NCI-H526 (cell line): Measurements from ENCODE around the gene GSG1L2.
A peak's percentile ranks its signal among the peaks of the same experiment; 100 is the strongest.

Experiments
- DNase-seq, 2 experiments: peaks; one replicate each; lab custom pipeline; 2025; lab: John Stamatoyannopoulos, UW

GSG1L2 gene

DNA sequence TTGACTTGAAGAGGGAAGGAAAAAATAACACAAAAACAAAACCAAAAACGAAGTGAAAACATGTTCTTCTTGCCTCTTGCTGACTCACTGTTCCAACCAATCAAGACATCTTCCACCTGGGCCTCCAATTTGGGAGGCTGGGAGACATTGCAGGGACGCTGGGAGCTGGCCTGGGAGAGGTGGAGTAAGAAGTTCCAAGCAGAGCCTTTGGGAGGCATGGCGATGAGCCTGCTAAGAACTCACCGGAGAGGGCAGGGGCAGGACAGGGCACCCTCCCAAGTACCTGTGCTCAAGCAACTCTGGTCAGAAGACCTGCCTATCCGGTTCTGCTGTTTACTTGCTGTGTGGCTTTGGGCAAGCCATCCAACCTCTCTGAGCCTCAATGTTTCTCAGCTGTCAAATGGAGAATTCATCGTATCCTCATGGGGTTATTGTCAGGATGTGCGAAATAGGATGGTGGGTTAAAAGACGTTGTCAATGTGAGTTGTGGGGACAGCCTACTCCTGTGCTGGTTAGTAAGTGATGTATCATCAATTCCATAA, 3.0 kb upstream of the GSG1L2 start:
- no peak for DNase-seq

DNA sequence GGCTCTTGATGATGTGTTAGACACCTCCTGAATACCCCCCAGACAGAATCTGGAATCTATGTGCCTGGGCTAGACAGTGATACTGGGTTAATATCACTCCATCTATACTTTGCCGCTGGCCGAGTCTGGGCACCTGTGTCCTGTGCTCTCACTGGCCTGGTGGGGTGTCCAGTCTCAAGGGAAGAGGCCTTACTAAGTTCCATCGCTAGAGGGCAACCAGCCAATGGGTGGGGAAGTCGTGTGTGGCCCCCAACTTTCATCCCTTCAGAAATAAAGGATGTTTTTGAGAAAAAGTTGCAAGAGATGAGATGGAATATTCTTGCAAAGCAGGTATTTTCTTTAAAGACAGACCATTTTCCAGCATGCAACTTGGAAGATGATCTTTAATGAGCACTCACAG, 2.2 kb upstream of the GSG1L2 start:
- no peak for DNase-seq

DNA sequence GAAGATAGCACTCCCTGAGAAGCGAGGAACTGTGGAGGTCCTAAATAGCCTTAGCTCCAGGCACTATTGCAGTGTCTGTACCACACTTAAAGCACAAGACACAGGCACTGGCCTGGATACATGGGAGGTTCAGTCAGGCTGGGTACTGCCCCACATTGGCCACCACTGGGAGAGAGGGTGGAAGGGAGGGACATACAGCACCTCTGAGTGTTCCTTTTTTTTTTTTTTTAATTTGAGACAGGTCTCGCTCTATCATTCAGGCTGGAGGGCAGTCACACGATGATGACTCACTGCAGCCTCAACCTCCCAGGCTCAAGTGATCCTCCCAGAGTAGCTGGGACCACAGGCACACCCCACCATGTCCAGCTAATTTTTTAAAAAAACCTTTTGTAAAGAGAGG, 1.4 kb downstream of the GSG1L2 start:
- no peak for DNase-seq

DNA sequence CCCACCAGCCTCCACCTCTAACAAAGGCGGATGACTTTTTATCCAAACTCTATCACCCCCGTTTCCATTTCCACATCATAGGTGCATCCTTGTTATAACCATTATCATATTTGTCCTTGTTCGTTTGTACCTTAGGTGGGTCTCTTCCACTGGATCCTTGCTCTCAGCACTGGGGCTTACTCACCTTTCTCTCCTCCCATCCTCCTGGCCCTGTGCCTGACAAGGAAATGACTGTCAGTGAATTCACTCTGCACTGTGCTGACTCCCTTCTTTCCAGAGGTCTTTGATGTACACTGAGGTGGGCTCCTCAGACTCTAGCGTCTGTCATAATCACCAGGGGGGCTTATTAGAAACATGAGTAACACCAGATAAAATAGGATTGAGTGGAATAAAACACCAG, 3.1 kb downstream of the GSG1L2 start:
- no peak for DNase-seq

DNA sequence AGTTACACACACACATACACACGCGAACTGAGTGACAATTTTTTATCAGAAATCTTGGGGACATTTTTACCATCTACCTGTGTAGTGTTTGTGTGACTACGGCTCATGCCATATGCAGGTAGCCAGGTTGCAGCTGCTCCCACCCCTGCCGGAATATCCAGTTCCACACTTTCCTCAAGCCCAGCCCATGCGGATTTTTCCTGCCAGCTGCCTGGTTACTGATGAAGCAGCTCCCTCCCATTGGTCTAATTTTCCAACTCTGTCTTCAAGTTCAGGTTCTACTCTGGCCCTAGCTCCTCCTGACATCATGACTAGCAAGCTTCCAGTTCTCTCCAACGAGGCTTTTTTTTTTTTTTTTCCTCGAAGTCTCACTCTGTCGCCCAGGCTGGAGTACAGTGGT, 4.8 kb downstream of the GSG1L2 start:
- peak; percentile 55 to 77 for DNase-seq

DNA sequence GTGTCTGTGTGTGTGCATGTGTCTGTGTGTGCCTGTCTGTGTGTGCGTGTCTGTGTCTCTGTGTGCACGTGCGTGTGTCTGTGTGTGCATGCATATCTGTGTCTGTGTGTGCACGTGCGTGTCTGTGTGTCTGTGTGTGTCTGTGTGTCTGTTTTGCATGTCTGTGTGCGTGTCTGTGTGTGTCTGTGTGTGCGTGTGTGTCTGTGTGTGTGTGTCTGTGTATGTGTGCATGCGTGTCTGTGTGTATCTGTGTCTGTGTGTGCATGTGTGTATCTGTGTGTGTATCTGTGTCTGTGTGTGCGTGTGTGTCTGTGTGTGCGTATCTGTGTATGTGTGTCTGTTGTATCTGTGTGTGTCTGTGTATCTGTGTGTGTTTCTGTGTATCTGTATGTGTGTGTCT, 5.4 kb downstream of the GSG1L2 start:
- DNase-seq: no peak

DNA sequence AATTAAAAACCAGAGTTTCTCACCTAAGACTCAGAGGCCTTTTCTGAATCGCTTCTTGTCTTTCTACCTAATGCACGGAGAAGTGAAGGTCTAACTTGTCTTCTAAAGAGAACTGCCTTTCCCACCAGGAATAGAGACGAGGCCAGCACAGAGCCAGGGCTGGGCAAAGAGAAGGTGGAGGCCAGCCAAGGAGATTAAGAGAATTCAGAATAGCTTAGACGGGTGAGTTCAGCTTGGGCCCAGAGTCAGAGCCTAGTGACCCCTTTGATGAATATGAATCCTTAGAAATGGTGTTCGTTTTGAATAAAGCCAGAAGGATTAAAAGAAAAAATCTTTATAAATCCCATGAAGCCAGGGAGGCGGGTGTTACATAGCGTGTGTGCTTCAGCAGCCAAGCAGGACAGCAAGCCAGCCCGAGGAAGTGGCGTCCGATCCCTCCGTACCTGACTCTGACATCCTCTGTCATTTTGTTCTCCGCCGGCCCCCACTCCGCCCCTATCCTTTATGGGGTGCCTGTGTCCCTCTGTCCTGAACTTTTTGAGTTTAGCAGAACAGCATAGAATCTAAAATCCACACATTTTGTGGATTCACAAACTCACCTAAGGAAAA, 7.4 kb downstream of the GSG1L2 start:
- no peak for DNase-seq

DNA sequence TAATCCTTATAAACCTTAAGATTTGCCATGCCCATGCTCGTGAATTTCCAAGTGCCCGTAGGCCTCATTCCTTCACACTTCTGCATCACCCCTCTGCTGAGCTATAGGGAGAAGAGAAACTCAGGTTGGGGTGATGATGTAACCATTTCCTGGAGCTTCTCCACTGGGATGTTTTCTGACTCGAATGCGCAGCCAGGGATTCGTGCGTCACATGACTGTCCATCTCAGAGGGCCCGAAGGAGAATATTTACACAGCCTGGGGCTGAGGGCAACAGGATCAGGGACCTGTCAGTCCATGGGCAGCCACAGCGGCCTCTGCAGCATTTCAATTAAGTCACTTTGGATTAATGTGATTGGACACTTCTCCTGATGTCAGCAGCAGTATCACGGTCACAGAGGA, 8.7 kb downstream of the GSG1L2 start:
- no peak for DNase-seq

DNA sequence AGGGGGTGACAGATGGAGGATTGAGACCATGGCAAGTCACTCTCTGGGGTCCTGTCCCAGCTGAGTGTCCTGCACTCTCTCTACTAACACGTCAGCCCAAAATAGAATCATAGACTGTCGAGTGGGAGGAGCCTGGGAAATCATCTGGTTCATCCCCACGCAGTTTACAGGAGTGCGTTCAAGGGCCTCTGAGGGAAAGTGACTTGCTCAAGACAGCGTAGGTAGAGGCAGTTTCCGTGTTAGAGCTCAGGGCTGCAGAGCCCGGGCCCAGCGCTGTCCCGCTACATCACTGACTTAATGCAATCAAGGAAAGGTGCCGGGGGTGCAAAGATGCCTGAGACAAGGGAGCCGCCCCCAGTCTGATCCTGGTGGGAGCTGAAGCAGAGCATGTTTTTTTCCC, 10.3 kb downstream of the GSG1L2 start:
- DNase-seq: no peak

DNA sequence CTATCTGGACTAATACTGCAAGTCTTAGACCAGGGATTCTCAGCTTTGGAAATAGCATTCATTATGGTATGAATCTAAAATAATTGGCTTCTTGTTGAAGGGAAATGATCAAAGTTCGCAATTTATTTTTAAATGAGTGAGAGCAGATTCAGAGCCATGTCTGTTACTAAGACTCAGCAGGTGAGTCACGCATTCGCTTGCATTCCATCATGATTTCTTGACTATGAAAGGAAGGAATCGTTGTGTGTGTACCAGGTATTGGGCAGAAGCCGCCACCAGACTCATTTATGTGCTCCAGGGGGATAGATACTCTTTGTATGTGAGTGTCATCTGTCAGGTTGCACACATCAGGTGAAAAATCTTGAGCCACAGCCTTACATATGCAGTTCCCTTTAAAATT, 10.8 kb downstream of the GSG1L2 start:
- no peak for DNase-seq

DNA sequence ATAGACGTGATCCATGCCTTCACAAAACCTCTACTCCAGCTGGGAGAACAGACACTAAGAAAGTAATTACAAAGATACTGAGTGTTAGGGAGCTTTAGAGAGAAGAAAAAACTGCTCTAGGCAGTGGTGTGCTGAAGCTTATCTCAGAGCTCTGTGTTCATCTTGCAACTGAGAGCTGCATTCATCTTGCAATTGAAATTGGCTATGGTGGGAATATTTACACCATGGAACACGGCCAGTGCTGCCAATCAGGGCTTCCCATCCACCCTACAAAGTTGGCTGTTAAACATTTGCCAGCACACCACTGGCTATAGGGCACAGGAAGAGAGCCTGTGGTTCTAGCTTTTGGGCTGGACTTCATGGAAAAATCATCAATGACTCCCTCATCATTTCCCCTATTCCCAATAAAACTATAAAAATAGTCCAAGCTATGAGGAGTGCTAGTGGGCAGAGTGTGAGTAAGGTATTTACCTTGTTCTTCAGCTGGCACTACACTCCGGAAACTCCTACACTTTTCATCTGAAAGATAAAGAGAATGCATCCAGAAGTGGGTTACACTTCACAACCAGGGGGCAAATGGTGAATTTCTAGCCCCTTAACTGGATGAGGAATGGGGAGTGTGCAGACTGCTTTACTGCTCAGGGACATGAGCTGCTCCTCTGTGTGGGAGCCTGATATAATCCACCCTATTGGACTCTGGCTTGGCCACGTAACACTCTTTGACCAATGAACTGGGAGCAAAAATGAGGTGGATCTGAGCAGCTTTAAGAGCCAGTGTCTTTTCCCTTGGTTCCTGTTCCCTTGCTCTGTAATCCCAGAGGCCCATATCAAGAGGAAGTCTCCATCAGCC, 11.6 kb downstream of the GSG1L2 start:
- DNase-seq: no peak

DNA sequence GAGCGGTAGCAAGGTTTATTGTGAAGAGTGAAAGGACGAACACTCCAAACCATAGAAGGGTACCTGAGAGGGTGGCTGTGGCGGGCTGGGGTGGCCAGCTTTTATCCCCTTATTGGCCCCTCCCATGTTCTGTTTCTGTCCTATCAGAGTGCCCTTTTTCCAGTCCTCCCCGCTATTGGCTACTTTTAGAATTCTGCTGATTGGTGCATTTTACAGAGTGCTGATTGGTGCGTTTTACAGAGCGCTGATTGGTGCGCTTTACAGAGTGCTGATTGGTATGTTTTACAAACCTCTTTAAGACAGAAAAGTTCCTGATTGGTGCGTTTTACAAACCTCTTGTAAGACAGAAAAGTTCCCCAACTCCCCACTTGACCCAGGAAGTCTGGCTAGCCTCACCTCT, 12.5 kb downstream of the GSG1L2 start:
- DNase-seq: no peak

DNA sequence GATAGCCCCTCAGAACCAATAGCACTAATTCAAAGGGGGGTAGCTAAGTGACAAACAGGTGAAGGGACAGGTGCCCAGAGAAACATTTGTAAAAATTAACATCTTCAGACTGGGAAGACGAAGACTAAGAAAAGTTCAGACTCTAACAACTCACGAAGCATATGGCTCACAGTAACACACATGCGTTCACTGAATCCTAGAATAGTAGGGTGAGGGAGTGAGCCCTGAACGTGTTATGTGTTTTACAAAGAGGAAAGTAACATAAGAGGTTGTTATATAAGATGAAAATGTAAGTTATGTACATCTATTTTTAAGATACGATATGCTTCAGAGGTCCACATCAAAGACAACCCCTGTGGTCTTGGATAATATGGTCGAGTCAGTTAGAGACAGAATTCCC, 15.2 kb downstream of the GSG1L2 start:
- no peak for DNase-seq

DNA sequence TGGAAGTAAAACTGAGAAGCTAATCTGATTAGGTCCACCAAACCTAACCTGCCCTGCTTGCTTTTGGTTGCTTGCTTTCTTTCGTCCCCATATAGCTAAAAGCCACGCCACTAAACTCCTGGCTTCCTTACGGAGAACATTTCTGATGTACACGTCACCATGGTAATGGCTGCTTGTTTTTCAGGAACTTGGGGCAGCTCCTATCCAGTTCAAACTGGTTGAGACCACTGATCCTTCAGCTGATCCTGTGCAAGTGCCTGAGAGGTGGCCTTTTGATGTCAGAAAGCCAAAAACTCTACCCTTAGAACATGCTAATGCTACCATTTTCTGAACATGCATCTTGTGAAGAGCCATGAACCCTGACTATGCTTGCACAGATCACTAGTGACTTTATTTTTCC, 16.1 kb downstream of the GSG1L2 start:
- no peak for DNase-seq

DNA sequence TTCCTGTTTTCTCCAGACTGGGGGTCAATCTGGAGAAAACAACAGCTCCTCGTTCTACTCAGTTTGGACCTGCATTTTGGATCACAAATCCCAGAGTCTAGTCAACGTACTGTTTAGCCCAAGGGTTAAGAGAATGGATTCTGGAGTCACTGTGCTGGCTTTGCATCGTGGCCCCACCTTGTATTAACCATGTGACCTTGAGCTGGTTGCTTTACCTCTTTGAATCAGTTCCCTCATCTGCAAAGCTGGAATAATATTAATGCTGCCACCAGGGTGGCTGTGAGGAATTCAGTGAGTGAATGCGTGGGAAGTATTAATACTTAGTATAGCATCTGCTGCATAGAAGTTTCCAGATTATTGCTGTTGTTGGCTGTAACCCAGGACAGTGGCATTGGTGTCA, 19.2 kb downstream of the GSG1L2 start:
- no peak for DNase-seq

DNA sequence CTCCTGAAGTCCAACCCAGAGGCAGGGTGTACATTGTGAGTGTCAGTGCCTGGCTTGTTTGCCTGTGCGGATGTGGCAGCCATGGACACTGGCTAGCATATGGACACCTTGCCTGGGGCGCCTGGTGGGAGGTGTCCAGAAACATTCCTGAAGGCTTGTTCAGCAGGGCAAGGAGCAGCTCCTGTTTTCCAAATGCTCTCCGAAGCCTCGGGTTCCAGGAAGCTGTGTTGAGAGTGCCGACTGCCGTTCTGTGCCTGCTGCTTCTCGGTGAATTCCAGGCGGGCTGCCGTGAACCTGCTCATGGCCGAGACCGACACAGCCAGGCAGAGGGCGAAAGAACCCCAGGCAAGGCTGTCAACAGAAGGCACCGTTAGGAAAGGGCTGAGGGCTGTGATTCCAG, 19.6 kb downstream of the GSG1L2 start:
- no peak for DNase-seq

DNA sequence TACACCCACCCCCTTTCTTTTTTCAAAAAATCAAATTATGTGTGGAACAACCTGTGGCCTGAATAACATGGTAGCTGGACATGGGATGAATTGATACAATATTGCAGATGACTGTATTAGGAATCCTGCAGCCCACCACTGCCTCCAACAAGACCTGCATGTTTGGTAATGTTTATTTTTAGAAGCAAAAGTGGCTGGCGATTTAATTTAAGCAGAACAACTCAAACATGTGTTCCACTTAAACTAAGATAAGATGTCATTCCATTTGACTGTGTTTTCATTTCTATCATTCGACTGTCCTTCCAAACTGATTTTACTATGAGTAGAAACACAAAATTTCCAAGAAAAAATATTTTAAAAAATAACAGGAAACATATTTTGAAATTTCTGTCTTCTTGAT, 20.4 kb downstream of the GSG1L2 start:
- no peak for DNase-seq

DNA sequence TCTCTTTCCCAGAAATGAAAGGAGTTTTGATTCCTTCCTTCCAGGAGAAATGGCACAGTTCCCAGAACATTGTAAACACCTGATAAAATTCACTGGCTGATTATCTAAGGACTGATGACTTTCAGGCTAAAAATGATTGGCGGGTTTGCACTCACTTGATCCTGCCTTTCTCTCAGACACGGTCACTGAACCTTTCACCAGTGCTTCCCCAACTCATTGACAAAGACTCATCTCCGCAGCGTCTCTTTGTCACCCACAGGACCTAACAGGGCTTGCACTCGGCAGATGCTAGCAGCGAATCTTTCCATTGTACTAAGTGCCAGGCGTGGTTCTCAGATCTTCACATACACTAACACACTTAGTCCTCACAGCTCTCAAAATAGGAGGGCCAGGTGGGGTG, 23.2 kb downstream of the GSG1L2 start:
- no peak for DNase-seq

DNA sequence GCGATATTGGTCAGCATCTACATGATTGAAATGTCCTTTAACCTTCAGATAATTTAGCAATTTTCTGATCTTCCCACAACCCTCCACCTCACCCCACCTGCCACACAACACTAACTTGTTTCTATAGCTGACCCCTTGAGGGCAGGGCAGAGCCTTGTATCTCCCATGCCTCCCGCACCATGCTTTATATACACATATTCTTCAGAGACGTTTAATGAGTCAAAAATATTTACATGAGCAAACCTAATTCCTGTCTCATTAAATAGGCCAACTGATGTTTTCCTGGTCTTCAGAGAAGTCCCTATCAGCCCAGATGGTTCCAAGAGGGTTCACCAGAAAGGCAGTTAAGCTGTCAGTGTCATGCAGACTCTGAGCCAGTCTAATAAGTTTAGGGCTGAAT, 23.9 kb downstream of the GSG1L2 start:
- DNase-seq: peak in 1 of 2 experiments; percentile 19

DNA sequence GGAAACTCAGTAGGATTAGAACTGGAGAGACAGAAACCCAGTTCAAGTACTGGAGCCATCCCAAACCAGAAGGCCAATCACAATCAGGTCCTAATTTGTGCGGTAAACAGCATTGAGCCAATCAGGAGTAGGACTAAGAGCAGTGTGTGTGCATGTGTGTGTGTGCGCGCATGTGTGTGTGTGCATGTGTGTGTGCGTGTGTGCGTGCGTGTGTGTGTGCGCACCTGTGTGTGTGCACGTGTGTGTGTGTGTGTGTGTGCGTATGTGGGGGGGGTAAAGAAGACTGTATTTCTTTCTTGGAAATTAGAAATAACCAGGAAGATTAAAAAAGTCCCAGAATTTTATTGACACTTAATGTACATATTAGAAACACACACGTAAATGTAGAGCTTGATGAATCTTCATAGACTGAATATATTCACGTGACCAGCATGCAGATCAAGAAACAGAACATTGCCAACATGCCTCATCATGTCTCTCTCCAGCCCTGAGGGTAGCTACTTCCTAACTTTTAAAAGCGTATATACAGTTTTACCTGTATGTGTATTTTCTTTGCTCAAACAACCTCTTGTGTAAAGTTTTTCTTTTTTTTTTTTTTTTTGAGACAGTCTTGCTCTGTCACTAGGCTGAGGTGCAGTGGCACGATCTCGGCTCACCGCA, 29.6 kb downstream of the GSG1L2 start:
- DNase-seq: no peak

DNA sequence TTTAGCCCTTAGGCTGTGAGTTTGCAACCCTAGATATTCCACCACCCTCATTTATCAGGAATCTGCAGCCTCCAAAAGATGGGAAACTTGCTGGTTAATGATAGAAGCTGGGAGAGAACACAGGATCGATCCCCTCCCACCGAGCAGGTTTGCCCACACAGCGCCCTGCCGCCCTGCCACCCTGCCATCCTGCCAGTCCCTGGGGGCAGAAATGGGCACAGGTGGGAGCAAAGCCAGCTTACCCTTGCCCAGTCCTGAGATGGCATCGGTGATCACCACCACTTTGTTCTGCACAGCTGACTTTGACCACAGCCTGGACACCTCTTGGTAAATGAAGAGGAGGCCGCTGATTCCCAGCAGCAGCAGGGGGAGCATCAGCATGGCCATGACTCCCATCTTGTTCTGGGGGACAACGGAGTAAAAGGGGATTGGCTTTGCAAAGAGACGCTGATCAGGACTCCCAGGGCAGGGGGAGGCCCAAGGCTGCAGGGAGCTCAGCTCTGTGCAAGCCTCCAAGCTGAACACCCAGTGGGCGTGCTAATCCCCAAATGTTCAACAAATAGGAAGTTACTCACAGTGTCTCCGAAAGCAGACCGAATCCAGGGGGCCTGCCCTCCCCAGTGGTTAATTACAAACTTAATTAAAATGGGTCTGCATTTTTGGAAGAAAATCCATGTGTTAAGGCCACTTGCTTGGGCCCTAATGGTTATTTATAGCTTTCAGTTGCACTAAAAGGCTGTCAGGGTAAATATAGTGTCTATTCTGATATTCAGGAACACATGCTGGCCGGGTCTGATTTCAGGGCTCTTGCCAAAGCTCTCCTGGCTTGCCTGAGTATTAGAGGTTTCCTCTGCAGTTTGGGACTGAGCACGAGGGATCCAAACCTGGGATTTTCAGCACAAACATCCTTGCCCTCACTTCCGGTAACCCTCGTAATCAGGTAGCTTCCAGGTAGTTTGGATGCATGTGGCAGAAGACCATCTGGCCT, 30.7 kb downstream of the GSG1L2 start, which contains the start of gene DHRS7C:
DHRS7C (minus strand) TSS at position 704 of the 988 bp plus-strand sequence; CDS start at position 396, 308 bp downstream.
- no peak for DNase-seq

DNA sequence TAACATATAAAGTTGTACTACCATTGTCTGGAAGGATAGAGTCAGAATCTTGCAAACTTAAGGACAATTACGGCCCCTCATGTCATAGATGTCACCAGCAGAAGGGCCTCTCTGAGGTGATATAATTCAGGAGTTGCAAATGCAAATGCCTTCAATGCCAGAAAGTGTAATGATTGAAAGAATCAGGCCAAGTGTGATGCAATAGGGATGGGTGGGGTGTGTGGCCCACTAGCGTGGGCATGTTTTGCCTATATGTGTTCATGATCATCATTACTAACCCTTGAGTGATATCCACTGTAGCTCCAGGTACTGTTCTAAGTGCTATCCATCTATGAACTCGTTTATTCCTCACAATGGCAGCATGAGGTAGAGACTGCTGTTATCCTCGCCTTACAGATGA, 31.6 kb downstream of the GSG1L2 start:
- DNase-seq: no peak
